ENCODE data around the gene NKAIN2.

DNA sequence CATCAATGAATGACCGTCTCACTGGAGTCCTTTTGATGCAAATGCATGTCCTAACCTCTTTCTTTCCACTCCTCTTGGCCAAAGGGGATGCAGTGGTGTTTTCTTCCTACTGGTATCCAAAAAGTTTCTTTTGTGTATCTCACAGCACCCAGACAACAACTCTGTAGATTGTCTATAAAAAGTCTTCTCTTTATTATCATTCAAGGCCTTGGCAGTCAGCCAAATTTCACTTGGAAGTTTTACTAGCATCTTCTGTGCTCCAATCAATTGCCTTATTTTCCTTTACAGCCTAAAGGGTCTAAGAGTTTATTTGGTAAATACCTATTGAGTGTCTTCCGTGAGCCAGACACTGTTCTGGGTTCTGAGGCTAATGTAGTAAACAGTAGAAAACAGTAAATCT is 1008.4 kb downstream of the NKAIN2 start:
- TF ChIP-seq, protein P1, sequence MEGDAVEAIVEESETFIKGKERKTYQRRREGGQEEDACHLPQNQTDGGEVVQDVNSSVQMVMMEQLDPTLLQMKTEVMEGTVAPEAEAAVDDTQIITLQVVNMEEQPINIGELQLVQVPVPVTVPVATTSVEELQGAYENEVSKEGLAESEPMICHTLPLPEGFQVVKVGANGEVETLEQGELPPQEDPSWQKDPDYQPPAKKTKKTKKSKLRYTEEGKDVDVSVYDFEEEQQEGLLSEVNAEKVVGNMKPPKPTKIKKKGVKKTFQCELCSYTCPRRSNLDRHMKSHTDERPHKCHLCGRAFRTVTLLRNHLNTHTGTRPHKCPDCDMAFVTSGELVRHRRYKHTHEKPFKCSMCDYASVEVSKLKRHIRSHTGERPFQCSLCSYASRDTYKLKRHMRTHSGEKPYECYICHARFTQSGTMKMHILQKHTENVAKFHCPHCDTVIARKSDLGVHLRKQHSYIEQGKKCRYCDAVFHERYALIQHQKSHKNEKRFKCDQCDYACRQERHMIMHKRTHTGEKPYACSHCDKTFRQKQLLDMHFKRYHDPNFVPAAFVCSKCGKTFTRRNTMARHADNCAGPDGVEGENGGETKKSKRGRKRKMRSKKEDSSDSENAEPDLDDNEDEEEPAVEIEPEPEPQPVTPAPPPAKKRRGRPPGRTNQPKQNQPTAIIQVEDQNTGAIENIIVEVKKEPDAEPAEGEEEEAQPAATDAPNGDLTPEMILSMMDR (optimal IDR thresholded peaks at IDR 0.05 in 1 of 3, IDR thresholded peaks at IDR 0.05 in 1 of 3, conservative IDR thresholded peaks at IDR 0.05 in 1 of 3; ENCODE audit: extremely low read depth in 1 of 3, insufficient read depth in 2 of 3, low read length in 3 of 3) = no peak
- TF ChIP-seq EZH2 (IDR thresholded peaks at IDR 0.05; ENCODE audit: low read length) = no peak
